ENCODE measurements around the gene SEZ6L2.

Gene SEZ6L2

DNA sequence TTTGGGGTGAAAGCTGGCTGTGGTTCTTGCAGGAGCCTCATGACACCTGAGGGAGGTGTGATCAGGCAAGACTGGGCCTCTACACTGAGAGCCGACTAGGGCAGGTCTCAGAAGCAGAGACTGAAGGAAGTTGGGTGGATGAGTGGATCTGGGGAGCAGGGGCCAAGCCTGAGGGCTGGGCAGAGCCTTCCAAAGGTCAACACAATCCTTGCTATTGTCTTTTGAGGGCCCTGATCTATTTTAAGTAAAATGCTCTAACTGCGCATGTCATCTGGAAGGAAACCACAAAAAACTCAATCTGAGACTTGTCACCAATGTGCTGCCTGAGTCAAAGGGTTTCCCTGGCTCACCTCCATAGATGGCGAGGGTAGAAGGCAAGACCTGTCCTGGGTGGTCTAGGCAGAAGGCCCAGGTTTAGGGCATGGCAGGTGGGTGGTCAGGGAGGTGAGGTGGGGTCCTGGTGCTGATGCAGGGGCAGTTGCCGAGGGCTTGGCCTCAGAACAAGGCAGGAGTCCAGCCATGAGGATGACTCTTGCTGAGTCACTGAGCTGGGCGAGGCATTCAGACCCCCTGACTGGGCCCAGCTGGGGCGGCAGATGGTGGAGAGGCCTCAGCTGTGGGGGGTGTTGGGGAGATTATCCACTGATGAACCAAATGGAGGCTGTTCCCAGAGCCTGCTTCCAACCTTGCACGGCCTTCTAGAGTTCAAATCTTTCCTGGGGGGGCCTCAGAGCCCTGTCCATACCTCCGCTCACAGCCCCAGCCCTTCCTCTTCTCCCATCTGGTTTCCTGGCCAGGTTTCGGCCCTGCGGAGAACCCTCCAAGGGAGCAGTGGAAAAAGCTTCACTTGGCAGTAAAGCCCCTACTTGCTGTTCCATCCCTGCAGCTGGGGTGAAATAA, 74.0 kb downstream of the SEZ6L2 start:
- no peak overlapping the region for H3K4me3 ChIP-seq (ENCODE audit: low read depth, low read length)

DNA sequence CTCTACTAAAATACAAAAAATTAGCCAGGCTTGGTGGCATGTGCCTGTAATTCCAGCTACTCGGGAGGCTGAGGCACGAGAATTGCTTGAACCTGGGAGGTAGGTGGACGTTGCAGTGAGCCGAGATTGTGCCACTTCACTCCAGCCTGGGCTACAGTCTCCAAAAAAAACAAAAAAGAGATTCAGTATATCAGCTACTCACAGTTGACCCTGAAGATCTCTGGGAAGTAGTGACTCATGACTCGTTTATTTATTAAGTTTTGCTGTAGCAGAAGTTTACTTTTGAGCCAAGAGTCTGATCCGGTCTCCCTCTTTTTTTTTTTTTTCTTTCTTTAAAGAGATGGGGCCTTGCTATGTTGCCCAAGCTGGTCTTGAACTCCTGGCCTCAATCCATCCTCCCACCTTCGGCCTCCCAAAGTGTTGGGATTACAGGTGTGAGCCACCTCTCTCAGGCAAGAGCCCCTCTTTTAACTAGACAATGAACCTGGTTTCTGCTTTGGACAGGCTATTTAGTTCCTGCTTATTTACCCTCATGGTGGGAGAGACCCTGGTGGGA, 74.7 kb downstream of the SEZ6L2 start:
- no peak overlapping the region for H3K4me3 ChIP-seq (ENCODE audit: low read depth, low read length)
- TF ChIP-seq, protein P1, sequence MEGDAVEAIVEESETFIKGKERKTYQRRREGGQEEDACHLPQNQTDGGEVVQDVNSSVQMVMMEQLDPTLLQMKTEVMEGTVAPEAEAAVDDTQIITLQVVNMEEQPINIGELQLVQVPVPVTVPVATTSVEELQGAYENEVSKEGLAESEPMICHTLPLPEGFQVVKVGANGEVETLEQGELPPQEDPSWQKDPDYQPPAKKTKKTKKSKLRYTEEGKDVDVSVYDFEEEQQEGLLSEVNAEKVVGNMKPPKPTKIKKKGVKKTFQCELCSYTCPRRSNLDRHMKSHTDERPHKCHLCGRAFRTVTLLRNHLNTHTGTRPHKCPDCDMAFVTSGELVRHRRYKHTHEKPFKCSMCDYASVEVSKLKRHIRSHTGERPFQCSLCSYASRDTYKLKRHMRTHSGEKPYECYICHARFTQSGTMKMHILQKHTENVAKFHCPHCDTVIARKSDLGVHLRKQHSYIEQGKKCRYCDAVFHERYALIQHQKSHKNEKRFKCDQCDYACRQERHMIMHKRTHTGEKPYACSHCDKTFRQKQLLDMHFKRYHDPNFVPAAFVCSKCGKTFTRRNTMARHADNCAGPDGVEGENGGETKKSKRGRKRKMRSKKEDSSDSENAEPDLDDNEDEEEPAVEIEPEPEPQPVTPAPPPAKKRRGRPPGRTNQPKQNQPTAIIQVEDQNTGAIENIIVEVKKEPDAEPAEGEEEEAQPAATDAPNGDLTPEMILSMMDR (IDR thresholded peaks at IDR 0.05; ENCODE audit: borderline replicate concordance, insufficient read depth, low read depth, low read length), result no peak

More for the DNA sequence above, 74.0 kb downstream of the SEZ6L2 start:
- TF ChIP-seq, protein P1 (IDR thresholded peaks at IDR 0.05; ENCODE audit: borderline replicate concordance, insufficient read depth, low read depth, low read length), result no peak

DNA sequence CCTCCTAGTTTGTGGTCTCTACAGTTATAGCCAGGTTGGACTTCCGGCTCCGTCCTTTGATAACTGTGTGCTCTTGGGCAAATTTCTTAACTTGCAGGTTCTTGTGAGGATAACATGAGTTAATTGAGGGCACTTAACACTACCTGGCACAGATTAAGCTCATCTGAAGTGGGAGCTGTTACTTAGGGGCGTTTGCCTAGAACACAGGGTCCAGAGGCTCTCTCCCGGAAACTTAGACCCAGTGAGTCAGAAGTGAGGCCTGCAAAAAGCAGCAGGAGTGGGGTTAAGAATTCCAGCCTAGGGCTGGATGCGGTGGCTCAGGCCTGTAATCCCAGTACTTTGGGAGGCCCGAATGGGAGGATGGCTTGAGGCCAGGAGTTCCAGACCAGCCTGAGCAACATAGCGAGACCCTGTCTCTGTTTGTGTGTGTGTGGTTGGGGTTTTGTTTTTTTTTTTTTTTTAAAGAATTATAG, 77.7 kb downstream of the SEZ6L2 start:
- TF ChIP-seq, protein P1 (IDR thresholded peaks at IDR 0.05; ENCODE audit: borderline replicate concordance, insufficient read depth, low read depth, low read length), result no peak
- H3K4me3 ChIP-seq (ENCODE audit: low read depth, low read length), result peak overlapping the region; percentile 55

Measured in GM12875 (cell line).